K562 (cell line): ENCODE data around the gene CELSR2. TPM values are rescaled to one million over a fixed set of nuclear protein-coding genes. Genes with fewer than 3 reads are reported as not detected.

Experiments
- BHLHE40 ChIP-seq: IDR thresholded peaks from 2 replicates; pipeline ENCODE4 v1.6.1; 2011; ENCODE audit warnings: low read length, improper control_type of control experiment
- CHCHD3 ChIP-seq: fragments of 250-450 bp; sonication (Bioruptor Pico); IDR thresholded peaks from 2 replicates; pipeline ENCODE4 v2.1.2; 2022; ENCODE audit warnings: mild to moderate bottlenecking
- EHMT2 ChIP-seq: fragments of 450-650 bp; IDR thresholded peaks from 2 replicates; pipeline ENCODE4 v1.6.1; 2018; ENCODE audit warnings: antibody characterized with exemption
- FIP1L1 ChIP-seq: fragments of 200-400 bp; formaldehyde crosslinking; IDR thresholded peaks from 2 replicates; pipeline ENCODE4 v1.6.1; 2018; ENCODE audit warnings: mild to moderate bottlenecking, low read depth, low read length; ENCODE audit not compliant: poor library complexity, severe bottlenecking
- FOS ChIP-seq: IDR thresholded peaks from 3 replicates; pipeline ENCODE4 v1.6.1; 2011; ENCODE audit not compliant: insufficient read length; ENCODE audit errors: extremely low read depth
- HDAC1 ChIP-seq, 2 experiments: fragments of 450-650 bp; IDR thresholded peaks; 2 replicates each; pipeline ENCODE4 v1.6.1; 2016 to 2017; ENCODE audit warnings: inconsistent platforms in 1 of 2, mild to moderate bottlenecking in 1 of 2, moderate library complexity in 1 of 2
- HSF4 ChIP-seq: fragments of 250-450 bp; sonication (Bioruptor Pico); IDR thresholded peaks from 2 replicates; pipeline ENCODE4 v2.1.2; 2022; ENCODE audit warnings: mild to moderate bottlenecking, moderate library complexity, borderline replicate concordance
- MED1 ChIP-seq: sonication (generic); formaldehyde crosslinking; IDR thresholded peaks from 2 replicates; pipeline ENCODE4 v1.8.1; 2023; ENCODE audit warnings: missing genetic modification reagents, borderline replicate concordance
- NFXL1 ChIP-seq: fragments of 450-650 bp; formaldehyde crosslinking; IDR thresholded peaks from 2 replicates; pipeline ENCODE4 v1.4.0; 2021; ENCODE audit warnings: mild to moderate bottlenecking
- PYGO2 ChIP-seq: fragments of 450-650 bp; IDR thresholded peaks from 2 replicates; pipeline ENCODE4 v1.6.1; 2016; ENCODE audit warnings: mild to moderate bottlenecking, missing genetic modification characterization, moderate library complexity, missing compliant biosample characterization
- YY1 ChIP-seq, 3 experiments: IDR thresholded peaks; 2 replicates each; pipeline ENCODE4 v1.6.1; 2011; ENCODE audit warnings: low read length in 2 of 3, mild to moderate bottlenecking in 2 of 3, moderate library complexity in 2 of 3, borderline replicate concordance in 1 of 3, control low read depth in 1 of 3, low read depth in 1 of 3; ENCODE audit not compliant: insufficient read depth in 3 of 3, insufficient replicate concordance in 2 of 3, control insufficient read depth in 1 of 3, insufficient read length in 1 of 3; ENCODE audit errors: extremely low read depth in 1 of 3
- ZKSCAN3 ChIP-seq: fragments of 250-450 bp; sonication (Bioruptor Pico); IDR thresholded peaks from 2 replicates; pipeline ENCODE4 v1.4.0; 2020
- ZNF174 ChIP-seq: fragments of 250-450 bp; sonication (Bioruptor Pico); IDR thresholded peaks from 2 replicates; pipeline ENCODE4 v1.4.0; 2020; ENCODE audit warnings: mild to moderate bottlenecking
- ZNF23 ChIP-seq: fragments of 250-450 bp; sonication (Bioruptor Pico); IDR thresholded peaks from 2 replicates; pipeline ENCODE4 v1.4.0; 2020; ENCODE audit warnings: mild to moderate bottlenecking
- ZNF507 ChIP-seq: conservative IDR thresholded peaks from 2 replicates; pipeline ENCODE4 v1.6.1; 2017; ENCODE audit warnings: missing genetic modification characterization, missing compliant biosample characterization
- polyA plus RNA-seq, 8 experiments: library from polyadenylated mRNA; depleted of rRNA in 4 of 8; stranded (reverse) in 5 of 8; unstranded in 3 of 8; fragments of >200 nt; fragmentation: Nextera tagmentation in 2 of 8; fragmentation: Illumina TruSeq in 1 of 8; extraction: Ambion mirVana in 2 of 8; extraction: Trizol in 1 of 8; gene quantifications; 2 replicates each; pipeline versions ENCODE4 v1.2.1 to v1.2.3, GENCODE V29; 2011 to 2014; ENCODE audit warnings: inconsistent platforms in 1 of 8, missing spikeins in 1 of 8
- total RNA-seq, 7 experiments: library from RNA; depleted of rRNA in 6 of 7; stranded (reverse); fragments of >200 nt in 6 of 7; fragmentation: Illumina TruSeq in 2 of 7; extraction: Trizol in 2 of 7; gene quantifications; 2 replicates each; pipeline versions ENCODE4 v1.2.1 to v1.2.3, GENCODE V29; 2011 to 2021; ENCODE audit warnings: low replicate concordance in 1 of 7
- TF ChIP-seq, protein P1 (sequence below): sonication (generic); formaldehyde crosslinking; IDR thresholded peaks from 2 replicates; pipeline ENCODE4 v1.8.1; 2022; ENCODE audit warnings: missing genetic modification reagents
- TF ChIP-seq, protein P2 (sequence below): fragments of 250-450 bp; sonication (Bioruptor Pico); IDR thresholded peaks from 2 replicates; pipeline ENCODE4 v1.5.0; 2020; ENCODE audit warnings: mild to moderate bottlenecking, borderline replicate concordance
- TF ChIP-seq, protein P3 (sequence below): sonication (generic); formaldehyde crosslinking; IDR thresholded peaks from 2 replicates; pipeline ENCODE4 v1.8.0; 2022; ENCODE audit warnings: missing genetic modification reagents, mild to moderate bottlenecking, borderline replicate concordance

Gene CELSR2
- total and polyA plus RNA-seq, 9 of the 15 experiments (the other 6 are each of a cell fraction or from before 2014, with no cell fraction given): 0.31 to 21.9 (median 4.2) TPM

DNA sequence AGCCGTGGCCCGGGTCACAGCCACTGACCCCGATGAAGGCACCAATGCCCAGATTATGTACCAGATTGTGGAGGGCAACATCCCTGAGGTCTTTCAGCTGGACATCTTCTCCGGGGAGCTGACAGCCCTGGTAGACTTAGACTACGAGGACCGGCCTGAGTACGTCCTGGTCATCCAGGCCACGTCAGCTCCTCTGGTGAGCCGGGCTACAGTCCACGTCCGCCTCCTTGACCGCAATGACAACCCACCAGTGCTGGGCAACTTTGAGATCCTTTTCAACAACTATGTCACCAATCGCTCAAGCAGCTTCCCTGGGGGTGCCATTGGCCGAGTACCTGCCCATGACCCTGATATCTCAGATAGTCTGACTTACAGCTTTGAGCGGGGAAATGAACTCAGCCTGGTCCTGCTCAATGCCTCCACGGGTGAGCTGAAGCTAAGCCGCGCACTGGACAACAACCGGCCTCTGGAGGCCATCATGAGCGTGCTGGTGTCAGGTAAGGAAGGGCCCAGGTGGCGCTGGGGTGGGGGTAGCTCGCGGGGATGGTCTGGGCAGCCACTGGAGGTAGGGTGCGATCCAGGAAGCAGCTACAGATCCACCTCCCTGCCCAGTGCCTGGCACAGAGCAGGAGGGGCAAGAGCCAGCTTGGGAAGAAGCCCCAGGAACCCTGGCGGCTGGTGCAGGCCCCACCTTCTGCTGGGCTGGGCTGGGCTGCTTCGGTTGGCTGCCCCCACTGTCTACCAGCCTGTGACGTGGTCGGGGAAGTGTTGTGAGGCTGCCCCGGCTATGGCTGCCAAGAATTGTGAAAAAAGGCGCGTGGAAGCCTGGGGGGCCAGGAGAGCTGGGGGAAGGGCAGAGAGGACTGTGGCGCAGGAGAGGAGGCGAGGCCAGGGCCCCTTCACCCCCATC, 3.8 kb downstream of the CELSR2 start (continued):
- peak; percentile 31 for TF ChIP-seq FIP1L1
- TF ChIP-seq EHMT2: no peak
- no peak for TF ChIP-seq HSF4 (CRISPR knock-in tag)
- no peak for TF ChIP-seq ZNF507 (tag)
- no peak for TF ChIP-seq CHCHD3 (CRISPR knock-in tag)
- TF ChIP-seq, protein P1, sequence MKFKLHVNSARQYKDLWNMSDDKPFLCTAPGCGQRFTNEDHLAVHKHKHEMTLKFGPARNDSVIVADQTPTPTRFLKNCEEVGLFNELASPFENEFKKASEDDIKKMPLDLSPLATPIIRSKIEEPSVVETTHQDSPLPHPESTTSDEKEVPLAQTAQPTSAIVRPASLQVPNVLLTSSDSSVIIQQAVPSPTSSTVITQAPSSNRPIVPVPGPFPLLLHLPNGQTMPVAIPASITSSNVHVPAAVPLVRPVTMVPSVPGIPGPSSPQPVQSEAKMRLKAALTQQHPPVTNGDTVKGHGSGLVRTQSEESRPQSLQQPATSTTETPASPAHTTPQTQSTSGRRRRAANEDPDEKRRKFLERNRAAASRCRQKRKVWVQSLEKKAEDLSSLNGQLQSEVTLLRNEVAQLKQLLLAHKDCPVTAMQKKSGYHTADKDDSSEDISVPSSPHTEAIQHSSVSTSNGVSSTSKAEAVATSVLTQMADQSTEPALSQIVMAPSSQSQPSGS (CRISPR knock-in tag): no peak
- TF ChIP-seq NFXL1 (CRISPR knock-in tag): no peak
- no peak for TF ChIP-seq MED1 (CRISPR knock-in tag)
- no peak for TF ChIP-seq FOS
- TF ChIP-seq YY1 (IDR thresholded peaks at IDR 0.05; ENCODE audit: borderline replicate concordance in 1 of 3, control insufficient read depth in 1 of 3, extremely low read depth in 1 of 3, insufficient read depth in 3 of 3, insufficient read length in 1 of 3, insufficient replicate concordance in 2 of 3, low read depth in 1 of 3, low read length in 2 of 3): peak in 1 of 3 experiments; percentile 24
- TF ChIP-seq, protein P2, sequence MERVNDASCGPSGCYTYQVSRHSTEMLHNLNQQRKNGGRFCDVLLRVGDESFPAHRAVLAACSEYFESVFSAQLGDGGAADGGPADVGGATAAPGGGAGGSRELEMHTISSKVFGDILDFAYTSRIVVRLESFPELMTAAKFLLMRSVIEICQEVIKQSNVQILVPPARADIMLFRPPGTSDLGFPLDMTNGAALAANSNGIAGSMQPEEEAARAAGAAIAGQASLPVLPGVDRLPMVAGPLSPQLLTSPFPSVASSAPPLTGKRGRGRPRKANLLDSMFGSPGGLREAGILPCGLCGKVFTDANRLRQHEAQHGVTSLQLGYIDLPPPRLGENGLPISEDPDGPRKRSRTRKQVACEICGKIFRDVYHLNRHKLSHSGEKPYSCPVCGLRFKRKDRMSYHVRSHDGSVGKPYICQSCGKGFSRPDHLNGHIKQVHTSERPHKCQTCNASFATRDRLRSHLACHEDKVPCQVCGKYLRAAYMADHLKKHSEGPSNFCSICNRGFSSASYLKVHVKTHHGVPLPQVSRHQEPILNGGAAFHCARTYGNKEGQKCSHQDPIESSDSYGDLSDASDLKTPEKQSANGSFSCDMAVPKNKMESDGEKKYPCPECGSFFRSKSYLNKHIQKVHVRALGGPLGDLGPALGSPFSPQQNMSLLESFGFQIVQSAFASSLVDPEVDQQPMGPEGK (CRISPR knock-in tag): no peak
- TF ChIP-seq BHLHE40: no peak
- no peak for TF ChIP-seq HDAC1 (IDR thresholded peaks at IDR 0.05)
- TF ChIP-seq ZNF174 (CRISPR knock-in tag): no peak
- no peak for TF ChIP-seq ZKSCAN3 (CRISPR knock-in tag)
- TF ChIP-seq ZNF23 (CRISPR knock-in tag): no peak
- TF ChIP-seq PYGO2 (tag): no peak
- TF ChIP-seq, protein P3, sequence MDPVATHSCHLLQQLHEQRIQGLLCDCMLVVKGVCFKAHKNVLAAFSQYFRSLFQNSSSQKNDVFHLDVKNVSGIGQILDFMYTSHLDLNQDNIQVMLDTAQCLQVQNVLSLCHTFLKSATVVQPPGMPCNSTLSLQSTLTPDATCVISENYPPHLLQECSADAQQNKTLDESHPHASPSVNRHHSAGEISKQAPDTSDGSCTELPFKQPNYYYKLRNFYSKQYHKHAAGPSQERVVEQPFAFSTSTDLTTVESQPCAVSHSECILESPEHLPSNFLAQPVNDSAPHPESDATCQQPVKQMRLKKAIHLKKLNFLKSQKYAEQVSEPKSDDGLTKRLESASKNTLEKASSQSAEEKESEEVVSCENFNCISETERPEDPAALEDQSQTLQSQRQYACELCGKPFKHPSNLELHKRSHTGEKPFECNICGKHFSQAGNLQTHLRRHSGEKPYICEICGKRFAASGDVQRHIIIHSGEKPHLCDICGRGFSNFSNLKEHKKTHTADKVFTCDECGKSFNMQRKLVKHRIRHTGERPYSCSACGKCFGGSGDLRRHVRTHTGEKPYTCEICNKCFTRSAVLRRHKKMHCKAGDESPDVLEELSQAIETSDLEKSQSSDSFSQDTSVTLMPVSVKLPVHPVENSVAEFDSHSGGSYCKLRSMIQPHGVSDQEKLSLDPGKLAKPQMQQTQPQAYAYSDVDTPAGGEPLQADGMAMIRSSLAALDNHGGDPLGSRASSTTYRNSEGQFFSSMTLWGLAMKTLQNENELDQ (CRISPR knock-in tag): no peak
